Middle frontal gyrus (tissue), 1 donor: ENCODE results near the gene DCTN3.
"Not testable (repeated sequence)": the region's sequence is repeated elsewhere in the genome, so short reads cannot be mapped to it uniquely, and the experiment has no call there.

Experiments
- DNase-seq: peaks from one replicate; pipeline ENCODE4 v3.0.0-alpha.2; 2015; ENCODE audit warnings: low spot score; ENCODE audit errors: extremely low spot score

Gene DCTN3

DNA sequence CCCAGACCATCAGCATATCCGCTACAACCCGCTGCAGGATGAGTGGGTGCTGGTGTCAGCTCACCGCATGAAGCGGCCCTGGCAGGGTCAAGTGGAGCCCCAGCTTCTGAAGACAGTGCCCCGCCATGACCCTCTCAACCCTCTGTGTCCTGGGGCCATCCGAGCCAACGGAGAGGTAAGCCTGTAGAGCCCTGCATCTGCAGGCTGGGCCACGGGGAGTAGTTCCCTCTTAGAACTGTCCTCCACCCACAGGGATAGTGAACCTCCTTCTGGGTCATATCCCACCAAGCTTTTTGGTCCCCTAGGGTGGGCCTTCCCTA lies 26.7 kb upstream of the DCTN3 start:
- DNase-seq, result no peak

- peak; percentile 66 for DNase-seq
Observed at GRCh38 chr9:34646211-34647083, 26.2 kb upstream of the DCTN3 start, which contains the start of gene GALT. Gene GALT (plus strand): TSS chr9:34646675. CDS start chr9:34646705, 30 bp downstream.

DNA sequence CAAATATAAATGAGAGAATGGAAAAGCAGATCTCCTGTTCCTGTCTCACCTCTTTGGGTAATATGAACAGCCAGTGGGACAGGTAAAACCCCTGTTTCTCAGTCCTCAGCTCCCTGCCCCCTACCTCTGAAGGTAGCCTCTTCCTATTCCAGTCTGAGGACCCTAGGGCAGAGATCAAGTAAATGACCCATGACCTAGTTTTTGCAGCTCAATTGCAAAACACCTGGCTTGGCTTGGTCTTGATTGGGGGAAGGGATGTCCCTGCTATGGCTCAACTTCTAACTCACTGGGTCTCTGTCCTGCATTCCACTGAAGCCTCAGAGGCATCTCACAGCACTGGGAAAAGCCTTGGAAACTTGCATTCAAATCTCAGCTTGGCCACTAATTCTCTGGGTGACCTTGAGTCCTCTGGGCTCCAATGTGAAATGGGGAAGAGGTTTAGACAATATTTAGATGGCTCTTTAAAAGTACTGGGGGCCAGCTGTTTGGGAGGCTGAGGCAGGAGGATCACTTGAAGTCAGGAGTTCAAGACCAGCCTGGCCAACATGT lies 24.5 kb upstream of the DCTN3 start:
- no peak for DNase-seq

DNA sequence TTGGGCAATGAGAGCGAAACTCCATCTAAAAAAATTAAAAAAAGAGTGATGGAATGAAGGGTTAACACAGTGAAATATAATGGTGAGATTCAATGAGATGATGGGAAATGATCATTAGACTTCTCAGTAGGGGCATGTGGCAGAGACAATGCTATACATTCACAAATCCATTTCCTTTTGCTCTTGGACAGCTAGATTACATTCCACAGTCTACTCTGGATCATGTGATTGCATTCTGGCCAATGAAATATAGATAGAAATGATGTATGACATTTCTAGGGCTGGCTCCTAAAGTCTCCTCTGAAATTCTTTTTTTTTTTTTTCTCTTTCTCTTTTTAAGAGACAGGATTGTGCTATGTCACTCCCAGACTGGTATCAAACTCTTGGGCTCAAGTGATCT lies 22.4 kb upstream of the DCTN3 start:
- no peak for DNase-seq

- not testable (repeated sequence) for DNase-seq
Observed at GRCh38 chr9:34639322-34639721, 19.0 kb upstream of the DCTN3 start.

DNA sequence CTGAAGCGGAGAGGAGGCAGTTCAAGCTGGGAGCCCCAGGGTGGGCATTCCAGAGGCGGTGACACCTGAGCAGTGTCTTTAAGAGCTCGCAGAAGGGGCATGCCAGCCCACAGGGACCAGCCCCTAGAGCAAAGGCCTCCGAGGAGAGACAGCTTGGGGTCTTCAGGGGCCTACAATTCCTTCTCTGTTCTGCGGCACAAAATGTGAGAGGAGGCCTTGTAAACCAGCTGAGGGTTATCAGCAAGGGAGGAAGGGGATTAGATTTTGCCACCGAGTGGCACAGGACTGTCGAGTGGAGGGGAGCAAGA lies 17.8 kb upstream of the DCTN3 start:
- DNase-seq, result no peak

- DNase-seq, result peak; percentile 85
Observed at GRCh38 chr9:34637356-34638137, 17.3 kb upstream of the DCTN3 start, which contains the start of gene SIGMAR1. Gene SIGMAR1 (minus strand): TSS chr9:34637787. CDS start chr9:34637697, 90 bp downstream.

- no peak for DNase-seq
Observed at GRCh38 chr9:34636791-34637355, 16.6 kb upstream of the DCTN3 start.

DNA sequence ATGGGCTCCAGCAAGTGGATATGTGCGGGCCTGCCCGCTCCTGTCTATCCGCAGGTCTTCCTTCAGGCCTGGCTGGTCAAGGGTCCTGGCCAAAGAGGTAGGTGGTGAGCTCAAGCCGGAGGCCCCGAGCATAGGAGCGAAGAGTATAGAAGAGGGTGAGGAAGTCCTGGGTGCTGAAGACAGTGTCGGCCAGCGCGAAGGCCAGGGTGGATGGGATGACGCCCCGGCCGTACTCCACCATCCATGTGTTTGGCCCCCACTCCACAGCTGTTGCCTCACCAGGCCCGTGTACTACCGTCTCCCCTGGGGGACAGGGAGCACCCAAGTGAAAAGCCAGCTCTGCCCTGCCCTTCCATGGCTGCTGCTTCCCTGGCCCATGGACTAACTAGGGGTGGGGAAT lies 15.3 kb upstream of the DCTN3 start:
- no peak for DNase-seq

DNA sequence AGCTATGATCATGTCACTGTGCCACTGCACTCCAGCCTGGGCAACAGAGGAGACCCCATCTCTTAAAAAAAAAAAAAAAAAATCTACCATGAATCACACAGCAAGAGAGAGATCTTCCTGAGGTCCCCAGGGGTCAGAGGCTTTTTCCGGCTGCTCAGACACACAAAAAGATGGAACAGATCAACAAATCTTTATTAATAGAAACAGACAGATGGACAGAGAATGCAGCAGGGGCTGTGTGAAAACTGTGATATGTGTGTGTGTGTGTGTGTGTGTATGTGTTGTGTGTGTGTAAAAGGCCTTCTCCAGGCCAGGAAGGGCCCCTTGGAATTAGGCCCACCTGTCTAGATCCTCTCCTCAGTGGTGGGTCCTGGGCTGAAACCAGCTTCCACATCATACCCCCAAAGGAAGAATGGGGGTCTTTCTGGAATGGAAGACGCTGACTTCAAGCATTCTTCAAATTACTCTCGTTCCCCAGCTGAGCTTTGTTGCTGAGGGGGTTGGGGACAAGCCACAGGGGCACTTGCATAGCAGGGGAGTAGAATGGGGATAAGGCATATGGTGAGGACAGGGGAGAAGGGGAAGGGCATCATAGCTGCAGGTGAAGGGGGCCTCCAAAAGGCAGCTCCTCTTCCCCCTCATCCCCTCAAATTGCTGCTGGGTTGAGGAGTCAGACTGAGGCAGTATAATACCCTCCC lies 14.4 kb upstream of the DCTN3 start:
- no peak for DNase-seq

DNA sequence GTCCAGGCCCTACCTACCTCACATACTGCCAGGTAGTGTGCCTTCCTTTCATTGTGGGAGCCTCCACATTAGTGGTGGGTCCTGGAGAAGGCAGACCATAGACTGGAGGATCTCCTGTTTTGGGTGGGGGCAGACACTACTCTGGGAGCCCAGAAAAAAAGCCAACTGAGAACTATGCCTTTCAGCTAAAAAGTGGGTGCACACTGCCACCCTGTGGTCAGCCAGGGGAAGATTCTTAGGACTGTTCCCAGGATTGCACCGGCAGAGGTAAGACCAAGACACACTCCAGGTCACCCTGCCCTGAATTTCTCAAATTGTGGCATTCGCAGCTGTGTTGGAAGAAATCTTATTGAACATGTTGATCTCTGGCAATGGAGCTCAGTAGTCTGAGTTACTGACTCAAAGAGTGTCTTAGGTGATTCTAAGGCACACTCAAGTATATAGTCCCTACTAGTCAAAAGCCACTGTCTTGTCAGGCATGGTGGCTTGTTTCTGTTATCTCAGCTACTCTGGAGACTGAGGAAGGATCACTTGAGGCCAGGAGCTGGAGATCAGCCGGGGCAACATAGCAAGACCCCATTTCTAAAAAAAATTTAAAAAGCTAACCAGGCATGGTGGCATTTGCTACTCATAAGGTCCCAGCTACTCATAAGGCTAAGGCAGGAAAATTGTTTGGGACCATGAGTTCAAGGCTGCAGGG lies 13.7 kb upstream of the DCTN3 start:
- DNase-seq, result peak; percentile 46

DNA sequence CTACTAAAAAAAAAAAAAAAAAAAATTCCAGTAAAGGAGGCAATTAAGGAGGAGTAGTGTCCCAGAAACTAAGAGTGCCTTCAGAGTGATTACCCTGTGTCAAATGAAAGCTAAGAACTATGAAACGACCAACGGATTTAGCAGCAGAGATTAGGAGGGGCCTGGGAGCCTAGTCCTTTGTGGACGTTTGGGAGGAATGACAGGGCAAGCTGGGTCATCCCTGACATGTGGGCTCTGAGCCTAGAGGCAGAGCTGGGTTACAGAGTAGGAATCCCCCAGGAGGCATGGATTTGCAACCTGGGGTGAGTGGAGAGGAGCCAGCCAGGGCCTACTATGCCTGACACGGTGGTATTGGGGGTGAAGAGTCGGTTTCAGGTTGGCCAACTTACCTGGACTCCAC lies 12.9 kb upstream of the DCTN3 start:
- DNase-seq, result no peak

DNA sequence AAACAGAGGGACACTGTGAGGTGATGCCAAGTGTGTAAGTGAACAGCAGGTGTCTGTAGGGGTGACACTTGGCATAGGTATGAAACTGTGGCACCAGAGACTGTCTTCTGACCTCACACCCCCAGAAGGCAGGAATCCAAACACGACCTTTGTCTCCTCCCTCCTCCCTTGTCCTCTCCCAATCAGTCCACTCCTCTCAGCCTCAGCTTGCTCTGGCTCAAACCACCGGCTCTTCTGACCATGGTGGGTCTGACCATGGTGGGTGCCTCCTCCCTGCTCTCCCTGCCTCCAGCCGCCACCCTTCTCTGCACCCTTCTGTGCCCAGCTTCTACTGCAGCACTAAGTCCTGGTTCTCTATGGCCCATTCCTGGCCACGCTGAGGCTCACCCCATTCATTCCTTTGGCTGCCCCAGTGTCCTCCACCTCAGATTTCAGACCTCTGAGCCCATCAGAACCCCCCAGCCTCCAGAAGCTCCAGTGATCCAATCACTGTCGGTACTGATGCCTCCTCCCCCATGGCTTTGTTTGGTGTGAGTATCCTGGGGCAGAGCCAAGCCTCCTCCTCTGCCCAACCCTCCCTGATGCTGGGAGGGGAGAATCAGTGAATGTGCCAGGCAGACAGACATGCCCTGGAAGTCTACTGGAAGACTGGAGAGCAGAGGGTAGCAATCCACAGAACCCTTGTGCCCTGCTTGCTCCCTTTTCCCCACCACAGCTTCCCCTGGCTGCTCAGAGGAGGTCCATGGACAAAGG lies 10.3 kb upstream of the DCTN3 start:
- no peak for DNase-seq

DNA sequence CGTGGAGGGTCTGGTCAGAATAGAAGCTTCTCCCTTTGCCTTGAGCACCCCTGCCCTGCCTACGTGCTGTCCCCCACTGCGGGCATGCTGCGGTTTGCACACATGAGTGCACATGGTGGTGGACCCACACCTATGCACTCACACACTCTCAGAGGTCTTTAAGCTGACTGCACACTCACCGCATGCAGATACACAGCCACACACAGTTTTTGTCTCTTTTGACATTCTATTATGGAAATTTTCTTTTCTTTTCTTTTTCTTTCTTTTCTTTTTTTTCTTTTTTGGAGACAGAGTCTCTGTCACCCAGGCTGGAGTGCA lies 9.2 kb upstream of the DCTN3 start:
- no peak for DNase-seq

- DNase-seq, result no peak
Observed at GRCh38 chr9:34628656-34629490, 8.6 kb upstream of the DCTN3 start, which contains the start of gene ARID3C. Gene ARID3C (minus strand): TSS chr9:34629066. CDS start chr9:34628014, 1,052 bp downstream.

DNA sequence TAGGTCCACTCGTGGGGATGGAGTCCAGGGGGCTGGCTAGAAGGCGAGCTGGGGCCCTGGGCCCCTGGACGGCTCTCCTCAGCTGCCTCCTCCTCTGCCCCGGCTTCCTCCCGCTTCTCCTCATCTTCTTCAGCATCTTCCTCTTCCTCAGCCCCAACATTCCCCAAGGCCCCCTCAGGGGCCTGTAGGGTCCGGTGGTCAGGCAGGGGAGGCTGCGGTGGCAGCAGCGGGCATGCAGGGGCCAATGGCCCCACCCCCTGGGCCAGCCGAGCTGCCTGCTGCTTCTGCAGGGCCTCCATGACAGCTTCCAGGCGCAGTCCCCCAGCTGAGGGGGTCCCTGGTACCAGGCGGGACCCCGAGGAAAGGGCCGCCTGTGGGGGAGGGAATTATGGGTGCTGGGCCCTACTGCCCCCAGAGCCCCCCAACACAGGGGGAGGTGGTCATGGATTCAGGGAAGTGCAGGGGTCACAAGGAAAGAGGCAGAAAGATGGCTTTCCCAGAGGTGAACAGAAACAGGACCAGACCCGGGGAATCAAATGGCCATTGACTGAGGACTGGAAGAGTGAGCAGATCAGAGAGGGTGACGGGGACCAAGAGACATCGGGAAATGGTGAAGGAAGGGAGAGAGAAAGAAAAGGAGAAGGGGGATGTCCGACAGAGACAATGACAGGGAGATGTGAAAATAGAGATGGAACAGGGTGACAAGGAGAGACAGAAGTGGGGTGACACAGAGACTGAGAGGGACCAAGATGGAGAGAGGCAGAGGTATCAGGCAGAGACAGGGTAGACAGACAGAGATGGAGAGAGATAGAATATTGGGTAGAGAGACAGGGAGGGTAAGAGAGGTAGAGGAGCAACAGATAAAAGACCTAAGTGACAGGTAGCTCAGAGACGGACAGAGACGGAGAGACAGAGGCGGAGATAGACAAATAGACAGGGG lies 7.7 kb upstream of the DCTN3 start:
- no peak for DNase-seq

GRCh38 chr9:34625186-34625486 lies 4.8 kb upstream of the DCTN3 start:
- DNase-seq, result no peak

DNA sequence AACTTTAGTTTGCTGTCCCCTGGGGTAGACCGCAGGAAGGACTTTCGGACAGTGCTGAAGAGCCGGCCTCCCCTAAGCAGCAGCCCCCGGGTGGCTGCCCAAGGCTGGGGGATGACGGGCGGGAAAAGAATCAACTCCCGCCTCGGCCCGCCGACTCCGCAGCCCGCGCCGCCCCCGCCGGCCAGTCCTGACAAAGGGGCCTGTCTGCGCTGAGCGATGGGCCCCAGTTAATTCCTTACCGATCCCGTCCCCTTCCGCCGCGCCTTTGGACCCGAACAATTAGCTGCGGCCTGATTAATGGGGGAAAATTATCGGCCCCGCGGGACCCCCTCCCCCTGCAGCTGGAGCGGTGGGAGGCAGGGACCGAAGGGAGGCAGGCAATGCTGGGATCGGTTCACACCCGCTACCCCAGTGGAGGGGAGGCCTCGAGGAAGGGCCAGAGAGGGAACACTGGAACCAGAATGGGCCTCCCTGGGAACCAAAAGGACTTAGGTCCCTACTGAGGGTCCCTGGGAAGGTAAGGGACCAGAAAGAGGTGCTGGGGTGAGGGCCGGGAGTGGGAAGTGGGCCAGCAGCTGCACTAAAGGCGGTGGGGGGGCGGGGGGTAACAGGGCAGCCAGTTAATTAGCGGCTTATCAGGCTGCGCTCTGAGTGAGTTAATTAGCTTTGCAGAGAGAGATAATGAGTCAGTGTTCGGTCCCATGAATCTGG lies 4.3 kb upstream of the DCTN3 start:
- DNase-seq, result no peak
